ENCODE measurements around the gene MEGF9.

Gene MEGF9

DNA sequence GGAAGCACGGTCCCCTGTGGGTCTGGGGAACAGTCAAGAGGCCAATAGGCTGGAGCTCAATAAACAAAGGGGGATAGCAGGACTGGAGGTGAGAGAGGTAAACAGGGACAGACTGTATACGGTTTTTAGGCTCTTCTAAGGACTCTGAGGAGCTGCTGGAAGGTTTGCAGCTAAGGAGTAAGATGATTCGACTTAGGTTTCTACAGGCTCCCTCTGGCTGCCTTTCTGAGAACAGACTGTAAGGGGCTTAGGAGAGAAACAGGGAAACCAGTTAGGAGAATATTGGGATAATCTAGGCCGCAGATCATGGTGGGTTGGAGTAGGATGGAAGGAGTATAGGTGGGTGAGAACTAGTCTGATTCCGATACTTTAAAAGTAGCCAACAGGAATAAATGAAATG, 144.7 kb downstream of the MEGF9 start:
- DNase-seq (ENCODE audit: low read depth) = peak; percentile 29
- Histone ChIP-seq H3K4me3 (ENCODE audit: low read length) (no peak overlapping the region), H3K27me3 (replicated peaks; ENCODE audit: control insufficient read depth, insufficient read depth, low read length) (no peaks in the 10 kb centered on the region), H3K36me3 (ENCODE audit: control insufficient read depth, insufficient read depth, low read length, severe bottlenecking) (peaks cover 54% of the 10 kb centered on the region), H3K9ac (ENCODE audit: low read length) (no peak overlapping the region), H3K9me3 (ENCODE audit: control insufficient read depth, low read length) (no peaks in the 10 kb centered on the region), H3K4me1 (ENCODE audit: control insufficient read depth, insufficient read depth, low read length) (peaks cover 19% of the 10 kb centered on the region)

DNA sequence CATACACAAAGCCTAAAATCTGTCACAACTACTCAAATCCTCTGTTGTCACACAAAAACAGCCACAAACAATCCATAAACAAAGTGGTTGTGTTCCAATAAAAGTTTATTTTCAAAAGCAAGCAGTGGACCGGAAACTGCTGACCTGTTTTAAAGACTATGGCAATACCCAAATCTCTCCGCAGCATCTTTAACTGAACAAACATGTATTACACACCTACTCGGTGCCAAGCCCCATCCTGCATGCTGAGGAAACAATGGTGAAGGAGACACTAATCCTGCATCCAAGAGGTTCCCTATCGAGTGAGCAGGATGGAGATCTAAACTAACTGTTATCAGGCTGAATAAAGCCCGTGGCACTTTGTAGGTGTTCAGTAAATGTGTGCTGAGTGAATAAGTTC, 145.5 kb downstream of the MEGF9 start:
- Histone ChIP-seq H3K9me3 (ENCODE audit: control insufficient read depth, low read length) (no peaks in the 10 kb centered on the region), H3K36me3 (ENCODE audit: control insufficient read depth, insufficient read depth, low read length, severe bottlenecking) (peaks cover 55% of the 10 kb centered on the region), H3K4me3 (ENCODE audit: low read length) (no peak overlapping the region), H3K4me1 (ENCODE audit: control insufficient read depth, insufficient read depth, low read length) (peaks cover 19% of the 10 kb centered on the region), H3K27me3 (replicated peaks; ENCODE audit: control insufficient read depth, insufficient read depth, low read length) (no peaks in the 10 kb centered on the region), H3K9ac (ENCODE audit: low read length) (no peak overlapping the region)
- no peak for DNase-seq (ENCODE audit: low read depth)

DNA sequence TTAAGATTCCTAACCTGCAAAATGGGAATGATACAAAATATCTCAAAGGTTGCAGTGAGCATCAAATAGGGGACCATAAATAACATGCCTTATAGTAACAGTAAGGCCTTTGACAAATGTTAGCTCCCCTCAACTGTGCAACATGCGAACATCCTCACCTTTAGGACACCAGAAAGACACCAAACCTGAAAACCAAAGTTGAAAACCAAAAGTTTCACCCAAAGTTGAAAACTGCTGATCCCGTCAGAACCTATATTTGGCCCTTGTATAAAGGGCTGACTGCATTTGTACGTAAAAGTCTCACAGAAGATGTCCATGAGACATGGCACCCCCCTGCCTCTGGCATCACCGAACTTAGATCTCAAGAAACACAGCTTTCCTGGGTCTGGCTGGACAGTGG, 146.4 kb downstream of the MEGF9 start:
- Histone ChIP-seq H3K36me3 (ENCODE audit: control insufficient read depth, insufficient read depth, low read length, severe bottlenecking) (peaks cover 55% of the 10 kb centered on the region), H3K9me3 (ENCODE audit: control insufficient read depth, low read length) (no peaks in the 10 kb centered on the region), H3K27me3 (replicated peaks; ENCODE audit: control insufficient read depth, insufficient read depth, low read length) (no peaks in the 10 kb centered on the region), H3K4me3 (ENCODE audit: low read length) (no peak overlapping the region), H3K9ac (ENCODE audit: low read length) (no peak overlapping the region), H3K4me1 (ENCODE audit: control insufficient read depth, insufficient read depth, low read length) (peaks cover 19% of the 10 kb centered on the region)
- DNase-seq (ENCODE audit: low read depth) = no peak

- Histone ChIP-seq H3K36me3 (ENCODE audit: control insufficient read depth, insufficient read depth, low read length, severe bottlenecking) (peaks cover 55% of the 10 kb centered on the region), H3K4me1 (ENCODE audit: control insufficient read depth, insufficient read depth, low read length) (peaks cover 15% of the 10 kb centered on the region), H3K27me3 (replicated peaks; ENCODE audit: control insufficient read depth, insufficient read depth, low read length) (no peaks in the 10 kb centered on the region), H3K4me3 (ENCODE audit: low read length) (no peak overlapping the region), H3K9me3 (ENCODE audit: control insufficient read depth, low read length) (no peaks in the 10 kb centered on the region), H3K9ac (ENCODE audit: low read length) (no peak overlapping the region)
- no peak for DNase-seq (ENCODE audit: low read depth)
Measured at GRCh38 chr9:120567081-120567480, 147.2 kb downstream of the MEGF9 start.

GRCh38 chr9:120564589-120564988, 149.7 kb downstream of the MEGF9 start:
- no peak for DNase-seq (ENCODE audit: low read depth)
- Histone ChIP-seq H3K9me3 (ENCODE audit: control insufficient read depth, low read length) (no peaks in the 10 kb centered on the region), H3K36me3 (ENCODE audit: control insufficient read depth, insufficient read depth, low read length, severe bottlenecking) (peaks cover 53% of the 10 kb centered on the region)

GRCh38 chr9:120562861-120563443, 151.3 kb downstream of the MEGF9 start:
- H3K9ac ChIP-seq (ENCODE audit: low read length) = no peak overlapping the region
- H3K36me3 ChIP-seq (ENCODE audit: control insufficient read depth, insufficient read depth, low read length, severe bottlenecking) = peaks cover 40% of the 10 kb centered on the region
- no peak for DNase-seq (ENCODE audit: low read depth)
- no peaks in the 10 kb centered on the region for H3K27me3 ChIP-seq (replicated peaks; ENCODE audit: control insufficient read depth, insufficient read depth, low read length)
- no peaks in the 10 kb centered on the region for H3K9me3 ChIP-seq (ENCODE audit: control insufficient read depth, low read length)
- no peaks in the 10 kb centered on the region for H3K4me1 ChIP-seq (ENCODE audit: control insufficient read depth, insufficient read depth, low read length)
- no peak overlapping the region for H3K4me3 ChIP-seq (ENCODE audit: low read length)

More at GRCh38 chr9:120564589-120564988, 149.7 kb downstream of the MEGF9 start:
- Histone ChIP-seq H3K9ac (ENCODE audit: low read length) (no peak overlapping the region), H3K4me1 (ENCODE audit: control insufficient read depth, insufficient read depth, low read length) (no peaks in the 10 kb centered on the region), H3K4me3 (ENCODE audit: low read length) (no peak overlapping the region), H3K27me3 (replicated peaks; ENCODE audit: control insufficient read depth, insufficient read depth, low read length) (no peaks in the 10 kb centered on the region)

GRCh38 chr9:120561709-120562108, 152.6 kb downstream of the MEGF9 start:
- Histone ChIP-seq H3K9me3 (ENCODE audit: control insufficient read depth, low read length) (no peaks in the 10 kb centered on the region), H3K9ac (ENCODE audit: low read length) (no peak overlapping the region), H3K27me3 (replicated peaks; ENCODE audit: control insufficient read depth, insufficient read depth, low read length) (no peaks in the 10 kb centered on the region), H3K36me3 (ENCODE audit: control insufficient read depth, insufficient read depth, low read length, severe bottlenecking) (peaks cover 28% of the 10 kb centered on the region), H3K4me3 (ENCODE audit: low read length) (no peak overlapping the region), H3K4me1 (ENCODE audit: control insufficient read depth, insufficient read depth, low read length) (no peaks in the 10 kb centered on the region)
- DNase-seq (ENCODE audit: low read depth) = no peak

DNA sequence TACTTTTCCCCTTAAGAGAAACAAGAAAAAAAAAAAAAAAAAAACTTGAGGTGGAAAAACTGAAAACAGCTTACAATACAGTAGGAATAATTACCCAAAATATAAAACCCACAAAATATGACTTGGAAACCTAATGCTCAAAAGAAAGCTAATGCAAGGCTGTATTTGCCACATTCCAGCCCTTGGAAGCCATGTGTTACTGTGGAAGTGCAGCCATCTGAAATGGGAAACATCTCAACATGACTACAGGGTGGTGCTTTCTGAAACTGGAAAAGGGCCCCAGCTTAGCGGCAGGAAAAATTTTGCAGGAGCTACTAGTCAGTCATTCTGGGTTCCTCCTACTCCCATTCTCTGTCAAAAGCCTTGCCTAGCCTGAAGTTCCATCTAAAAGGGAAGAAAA, 154.7 kb downstream of the MEGF9 start:
- H3K27me3 ChIP-seq (replicated peaks; ENCODE audit: control insufficient read depth, insufficient read depth, low read length) = no peaks in the 10 kb centered on the region
- H3K4me1 ChIP-seq (ENCODE audit: control insufficient read depth, insufficient read depth, low read length) = no peaks in the 10 kb centered on the region
- DNase-seq (ENCODE audit: low read depth) = no peak
- no peaks in the 10 kb centered on the region for H3K9me3 ChIP-seq (ENCODE audit: control insufficient read depth, low read length)
- peaks cover 10% of the 10 kb centered on the region for H3K36me3 ChIP-seq (ENCODE audit: control insufficient read depth, insufficient read depth, low read length, severe bottlenecking)
- no peak overlapping the region for H3K4me3 ChIP-seq (ENCODE audit: low read length)
- H3K9ac ChIP-seq (ENCODE audit: low read length) = no peak overlapping the region

GRCh38 chr9:120558454-120558853, 155.8 kb downstream of the MEGF9 start:
- Histone ChIP-seq H3K27me3 (replicated peaks; ENCODE audit: control insufficient read depth, insufficient read depth, low read length) (no peaks in the 10 kb centered on the region), H3K9me3 (ENCODE audit: control insufficient read depth, low read length) (no peaks in the 10 kb centered on the region), H3K9ac (ENCODE audit: low read length) (no peak overlapping the region), H3K4me3 (ENCODE audit: low read length) (no peak overlapping the region), H3K4me1 (ENCODE audit: control insufficient read depth, insufficient read depth, low read length) (no peaks in the 10 kb centered on the region), H3K36me3 (ENCODE audit: control insufficient read depth, insufficient read depth, low read length, severe bottlenecking) (peaks cover 10% of the 10 kb centered on the region)
- DNase-seq (ENCODE audit: low read depth) = no peak

DNA sequence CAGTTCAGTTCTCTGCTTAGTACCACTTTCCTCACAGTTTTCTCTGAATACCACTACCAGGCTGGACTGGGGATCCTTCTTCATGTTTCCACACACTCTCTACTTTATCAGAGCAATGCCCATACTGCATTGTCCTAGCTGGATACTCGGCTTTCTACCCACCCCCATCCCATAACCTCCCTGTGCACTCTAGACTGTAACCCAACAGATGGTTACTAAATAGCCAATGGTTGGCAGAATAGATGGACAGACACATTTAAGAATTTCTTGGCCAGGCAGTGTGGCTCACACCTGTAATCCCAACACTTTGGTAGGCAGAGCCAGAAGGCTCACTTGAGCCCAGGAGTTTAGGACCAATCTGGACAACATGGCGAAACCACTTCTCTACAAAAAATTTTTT, 157.1 kb downstream of the MEGF9 start:
- H3K36me3 ChIP-seq (ENCODE audit: control insufficient read depth, insufficient read depth, low read length, severe bottlenecking) = peaks cover 10% of the 10 kb centered on the region
- no peaks in the 10 kb centered on the region for H3K4me1 ChIP-seq (ENCODE audit: control insufficient read depth, insufficient read depth, low read length)
- H3K27me3 ChIP-seq (replicated peaks; ENCODE audit: control insufficient read depth, insufficient read depth, low read length) = no peaks in the 10 kb centered on the region
- DNase-seq (ENCODE audit: low read depth) = no peak
- no peak overlapping the region for H3K4me3 ChIP-seq (ENCODE audit: low read length)
- H3K9ac ChIP-seq (ENCODE audit: low read length) = no peak overlapping the region
- no peaks in the 10 kb centered on the region for H3K9me3 ChIP-seq (ENCODE audit: control insufficient read depth, low read length)

GRCh38 chr9:120556775-120557174, 157.5 kb downstream of the MEGF9 start:
- Histone ChIP-seq H3K36me3 (ENCODE audit: control insufficient read depth, insufficient read depth, low read length, severe bottlenecking) (peaks cover 10% of the 10 kb centered on the region), H3K9ac (ENCODE audit: low read length) (no peak overlapping the region), H3K27me3 (replicated peaks; ENCODE audit: control insufficient read depth, insufficient read depth, low read length) (no peaks in the 10 kb centered on the region), H3K4me3 (ENCODE audit: low read length) (no peak overlapping the region), H3K9me3 (ENCODE audit: control insufficient read depth, low read length) (no peaks in the 10 kb centered on the region), H3K4me1 (ENCODE audit: control insufficient read depth, insufficient read depth, low read length) (no peaks in the 10 kb centered on the region)
- no peak for DNase-seq (ENCODE audit: low read depth)

DNA sequence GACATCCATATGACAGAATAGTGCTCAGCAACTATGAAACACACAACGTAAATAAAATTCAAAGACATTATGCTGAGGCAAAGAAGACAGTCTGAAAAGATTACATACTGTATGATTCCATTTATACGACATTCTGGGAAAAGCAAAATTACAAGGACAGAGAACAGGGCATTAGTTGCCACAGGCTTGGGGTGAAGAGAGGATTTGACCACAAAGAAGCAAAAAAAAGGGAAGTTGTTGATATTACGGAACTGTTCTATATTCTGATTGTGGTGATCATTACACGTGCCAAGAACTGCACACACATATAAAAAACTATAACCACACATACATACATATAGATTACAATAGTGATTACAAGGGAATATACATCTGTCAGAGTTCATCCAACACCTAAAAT, 158.4 kb downstream of the MEGF9 start:
- H3K4me1 ChIP-seq (ENCODE audit: control insufficient read depth, insufficient read depth, low read length) = no peaks in the 10 kb centered on the region
- H3K9me3 ChIP-seq (ENCODE audit: control insufficient read depth, low read length) = no peaks in the 10 kb centered on the region
- DNase-seq (ENCODE audit: low read depth) = no peak
- peaks cover 10% of the 10 kb centered on the region for H3K36me3 ChIP-seq (ENCODE audit: control insufficient read depth, insufficient read depth, low read length, severe bottlenecking)
- no peaks in the 10 kb centered on the region for H3K27me3 ChIP-seq (replicated peaks; ENCODE audit: control insufficient read depth, insufficient read depth, low read length)
- H3K4me3 ChIP-seq (ENCODE audit: low read length) = no peak overlapping the region
- H3K9ac ChIP-seq (ENCODE audit: low read length) = no peak overlapping the region
